Osteocyte (in vitro differentiated cells): Measurements from ENCODE around the gene CFAP61. TPM values are rescaled to one million over a fixed set of nuclear protein-coding genes. Genes with fewer than 3 reads are reported as not detected.

Source experiments
- DNase-seq: peaks from one replicate; pipeline ENCODE4 v3.0.0; 2021; ENCODE audit warnings: mixed read lengths; ENCODE audit not compliant: unreplicated experiment; ENCODE audit errors: extremely low spot score
- H3K27ac Mint-ChIP-seq: one replicate; pipeline ENCODE4 v1.8.0; 2021; ENCODE audit warnings: mild to moderate bottlenecking, mixed read lengths; ENCODE audit not compliant: unreplicated experiment
- H3K27me3 Mint-ChIP-seq: one replicate; pipeline ENCODE4 v1.8.0; 2021; ENCODE audit warnings: mixed read lengths; ENCODE audit not compliant: unreplicated experiment
- H3K36me3 Mint-ChIP-seq: one replicate; pipeline ENCODE4 v1.8.0; 2021; ENCODE audit warnings: mixed read lengths; ENCODE audit not compliant: unreplicated experiment
- H3K4me1 Mint-ChIP-seq: one replicate; pipeline ENCODE4 v1.8.0; 2021; ENCODE audit warnings: mixed read lengths; ENCODE audit not compliant: unreplicated experiment
- H3K4me3 Mint-ChIP-seq: one replicate; pipeline ENCODE4 v1.8.0; 2021; ENCODE audit warnings: mild to moderate bottlenecking, moderate library complexity, mixed read lengths; ENCODE audit not compliant: unreplicated experiment
- H3K9me3 Mint-ChIP-seq: one replicate; pipeline ENCODE4 v1.8.0; 2021; ENCODE audit warnings: mixed read lengths; ENCODE audit not compliant: unreplicated experiment
- total RNA-seq: library from RNA; stranded (reverse); gene quantifications from 2 replicates; pipeline ENCODE4 v1.2.1, GENCODE V29; 2021
- TF ChIP-seq, protein P1 (sequence below): fragments of 200-600 bp; sonication (generic); IDR thresholded peaks from 2 replicates; pipeline ENCODE4 v1.5.0; 2021; ENCODE audit warnings: antibody characterized with exemption, mild to moderate bottlenecking, moderate library complexity

The CFAP61 gene
- total RNA-seq, 1 donor from 2014 or later: not detected

DNA sequence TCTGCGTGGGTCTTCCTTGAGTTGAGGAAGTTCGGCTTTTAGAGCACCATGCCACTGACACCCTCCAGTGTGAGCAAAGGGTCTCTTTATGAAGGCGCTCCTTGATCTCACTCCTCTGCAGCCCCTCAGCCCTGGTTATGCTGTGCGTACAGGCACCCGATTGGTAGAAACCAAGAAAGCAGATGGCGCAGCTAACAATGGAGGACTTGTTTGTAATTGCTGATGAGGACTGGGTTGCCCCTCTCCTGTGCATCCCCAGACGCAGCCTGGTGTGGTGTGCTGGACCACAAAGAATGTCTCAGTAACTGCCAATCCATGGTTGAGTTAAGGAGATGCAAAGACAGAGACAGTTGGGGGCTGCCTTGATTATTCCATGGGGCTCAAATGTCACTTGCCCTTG is 345.8 kb downstream of the CFAP61 start:
- Mint-ChIP-seq H3K4me3 (no peak overlapping the region), H3K9me3 (no peaks in the 10 kb centered on the region), H3K27me3 (no peaks in the 10 kb centered on the region), H3K27ac (no peak overlapping the region), H3K36me3 (peaks cover 2% of the 10 kb centered on the region), H3K4me1 (peaks cover 10% of the 10 kb centered on the region)
- TF ChIP-seq, protein P1, sequence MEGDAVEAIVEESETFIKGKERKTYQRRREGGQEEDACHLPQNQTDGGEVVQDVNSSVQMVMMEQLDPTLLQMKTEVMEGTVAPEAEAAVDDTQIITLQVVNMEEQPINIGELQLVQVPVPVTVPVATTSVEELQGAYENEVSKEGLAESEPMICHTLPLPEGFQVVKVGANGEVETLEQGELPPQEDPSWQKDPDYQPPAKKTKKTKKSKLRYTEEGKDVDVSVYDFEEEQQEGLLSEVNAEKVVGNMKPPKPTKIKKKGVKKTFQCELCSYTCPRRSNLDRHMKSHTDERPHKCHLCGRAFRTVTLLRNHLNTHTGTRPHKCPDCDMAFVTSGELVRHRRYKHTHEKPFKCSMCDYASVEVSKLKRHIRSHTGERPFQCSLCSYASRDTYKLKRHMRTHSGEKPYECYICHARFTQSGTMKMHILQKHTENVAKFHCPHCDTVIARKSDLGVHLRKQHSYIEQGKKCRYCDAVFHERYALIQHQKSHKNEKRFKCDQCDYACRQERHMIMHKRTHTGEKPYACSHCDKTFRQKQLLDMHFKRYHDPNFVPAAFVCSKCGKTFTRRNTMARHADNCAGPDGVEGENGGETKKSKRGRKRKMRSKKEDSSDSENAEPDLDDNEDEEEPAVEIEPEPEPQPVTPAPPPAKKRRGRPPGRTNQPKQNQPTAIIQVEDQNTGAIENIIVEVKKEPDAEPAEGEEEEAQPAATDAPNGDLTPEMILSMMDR: no peak
- no peak for DNase-seq

GRCh38 chr20:20399531-20400500 is 347.5 kb downstream of the CFAP61 start:
- Mint-ChIP-seq H3K27ac (no peak overlapping the region), H3K27me3 (no peaks in the 10 kb centered on the region), H3K4me3 (no peak overlapping the region), H3K4me1 (no peaks in the 10 kb centered on the region), H3K9me3 (no peaks in the 10 kb centered on the region), H3K36me3 (no peaks in the 10 kb centered on the region)
- TF ChIP-seq, protein P1: no peak
- DNase-seq: no peak

- H3K27me3 Mint-ChIP-seq: no peaks in the 10 kb centered on the region
- DNase-seq: no peak
- peaks cover 2% of the 10 kb centered on the region for H3K36me3 Mint-ChIP-seq
- TF ChIP-seq, protein P1: no peak
- H3K4me1 Mint-ChIP-seq: no peaks in the 10 kb centered on the region
- H3K27ac Mint-ChIP-seq: no peak overlapping the region
- no peaks in the 10 kb centered on the region for H3K9me3 Mint-ChIP-seq
- H3K4me3 Mint-ChIP-seq: no peak overlapping the region
These were observed 349.7 kb downstream of the CFAP61 start for GRCh38 chr20:20401991-20402390.

GRCh38 chr20:20404633-20405032 is 352.3 kb downstream of the CFAP61 start:
- Mint-ChIP-seq H3K27me3 (no peaks in the 10 kb centered on the region), H3K27ac (no peak overlapping the region), H3K4me1 (no peaks in the 10 kb centered on the region), H3K9me3 (no peaks in the 10 kb centered on the region), H3K36me3 (peaks cover 2% of the 10 kb centered on the region), H3K4me3 (no peak overlapping the region)
- no peak for DNase-seq
- TF ChIP-seq, protein P1: no peak

DNA sequence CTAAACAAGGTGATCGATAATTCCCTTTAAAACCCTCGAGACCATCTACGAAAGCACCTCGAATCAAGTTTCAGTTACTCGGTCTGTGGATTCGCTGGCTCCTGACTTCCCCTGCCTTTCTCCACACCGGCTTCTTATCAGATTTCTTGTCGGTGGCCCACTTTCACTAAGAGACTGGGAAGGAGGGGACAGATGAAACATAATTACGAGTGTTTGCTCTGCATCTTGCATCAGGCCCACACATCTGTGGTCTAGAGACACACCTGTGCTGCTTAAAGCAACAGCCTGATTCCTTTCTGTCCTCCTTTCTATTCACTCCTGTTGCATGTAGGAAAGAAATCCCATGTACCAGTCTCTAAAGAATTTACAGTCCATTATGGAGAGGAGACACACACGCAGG is 353.3 kb downstream of the CFAP61 start:
- no peak for DNase-seq
- Mint-ChIP-seq H3K27ac (no peak overlapping the region), H3K27me3 (no peaks in the 10 kb centered on the region), H3K4me3 (no peak overlapping the region), H3K36me3 (peaks cover 2% of the 10 kb centered on the region), H3K9me3 (no peaks in the 10 kb centered on the region), H3K4me1 (no peaks in the 10 kb centered on the region)
- TF ChIP-seq, protein P1: no peak
